GM23248 (cell line): Measurements from ENCODE around the gene LCN12.

Experiments used
- EZH2 ChIP-seq: fragments of 200-600 bp; sonication (generic); IDR thresholded peaks from 2 replicates; pipeline ENCODE4 v1.6.1; 2018; ENCODE audit warnings: antibody characterized with exemption, mild to moderate bottlenecking; ENCODE audit not compliant: insufficient read depth, poor library complexity, severe bottlenecking
- EZH2phosphoT487 ChIP-seq: fragments of 200-600 bp; sonication (generic); IDR thresholded peaks from 2 replicates; pipeline ENCODE4 v1.6.1; 2018; ENCODE audit warnings: antibody characterized with exemption, moderate library complexity, mild to moderate bottlenecking, low read depth; ENCODE audit not compliant: insufficient read depth

DNA sequence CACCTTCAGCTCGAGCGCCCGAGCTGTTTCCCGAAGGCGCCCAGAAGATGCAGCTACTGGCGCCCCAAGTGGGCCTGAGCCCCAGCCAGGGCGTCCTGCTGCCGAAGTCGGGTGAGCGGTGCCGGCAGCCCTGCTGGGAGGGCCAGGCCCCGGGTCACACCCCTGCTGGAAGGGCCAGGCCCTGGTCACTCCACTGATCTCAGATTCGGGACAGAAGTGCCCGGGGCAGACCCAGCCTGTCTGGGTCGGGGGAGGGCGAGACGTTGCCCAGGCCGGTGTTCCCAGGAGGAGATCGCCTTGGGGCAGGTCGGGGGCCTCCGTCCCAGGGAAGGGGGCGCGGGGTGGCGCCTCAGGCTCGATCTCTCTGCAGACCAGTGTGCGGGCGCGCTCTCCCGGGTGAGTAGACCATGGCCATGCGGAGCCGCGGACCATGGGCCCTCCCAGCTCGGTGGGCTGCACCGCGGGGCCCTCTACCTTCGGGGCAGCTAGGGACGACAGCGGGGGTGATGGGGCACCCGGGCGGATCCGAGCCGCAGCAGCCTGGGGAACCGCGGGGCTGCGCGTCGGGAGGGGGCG lies 33.0 kb downstream of the LCN12 start:
- peak; percentile 44 for TF ChIP-seq EZH2
- no peak for TF ChIP-seq EZH2phosphoT487
